OCI-LY3 (cell line): ENCODE results near the gene SCUBE2.

Experiments used
- H2AFZ ChIP-seq: fragments of 200-600, 300-600 bp; shearing (Covaris generic); 2 replicates; pipeline ENCODE4 v1.6.0; 2014; ENCODE audit warnings: antibody characterized with exemption, low read depth, low read length
- H3K27ac ChIP-seq: fragments of 200-600, 300-600 bp; sonication (generic); 2 replicates; pipeline ENCODE4 v1.5.1; 2014; ENCODE audit warnings: mild to moderate bottlenecking, low read length, moderate library complexity, mixed read lengths
- H3K27me3 ChIP-seq: fragments of 200-600, 300-600 bp; sonication (generic); 2 replicates; pipeline ENCODE4 v1.6.1; 2014; ENCODE audit warnings: low read depth, low read length, mixed read lengths
- H3K36me3 ChIP-seq: fragments of 200-600, 300-600 bp; sonication (generic); replicated peaks from 2 replicates; pipeline ENCODE3; 2014; ENCODE audit warnings: low read depth, low read length, mixed read lengths
- H3K4me1 ChIP-seq: fragments of 300-600, 200-600 bp; sonication (generic); 2 replicates; pipeline ENCODE4 v1.6.1; 2014; ENCODE audit warnings: low read length, mixed read lengths
- H3K4me2 ChIP-seq: fragments of 200-600, 300-600 bp; sonication (generic); 2 replicates; pipeline ENCODE4 v1.6.1; 2014; ENCODE audit warnings: low read length, mixed read lengths
- H3K4me3 ChIP-seq: fragments of 300-600, 200-600 bp; sonication (generic); 2 replicates; pipeline ENCODE4 v1.5.1; 2014; ENCODE audit warnings: antibody characterized with exemption, mild to moderate bottlenecking, low read length, moderate library complexity
- H3K79me2 ChIP-seq: fragments of 300-600, 200-600 bp; shearing (Covaris generic); 2 replicates; pipeline ENCODE4 v1.6.1; 2014; ENCODE audit warnings: mild to moderate bottlenecking, low read length, mixed read lengths
- H3K9ac ChIP-seq: fragments of 300-600, 200-600 bp; shearing (Covaris generic); 2 replicates; pipeline ENCODE4 v1.6.0; 2014; ENCODE audit warnings: mild to moderate bottlenecking, low read length, moderate library complexity
- H3K9me3 ChIP-seq: fragments of 200-600, 300-600 bp; shearing (Covaris generic); 2 replicates; pipeline ENCODE4 v1.6.1; 2014; ENCODE audit warnings: low read length, mixed read lengths; ENCODE audit not compliant: insufficient read depth
- H4K20me1 ChIP-seq: fragments of 200-600, 300-600 bp; sonication (generic); 2 replicates; pipeline ENCODE4 v1.6.1; 2016; ENCODE audit warnings: low read length, mixed read lengths; ENCODE audit not compliant: insufficient read depth
- CTCF ChIP-seq: fragments of 200-600, 300-600 bp; sonication (generic); IDR thresholded peaks from 2 replicates; pipeline ENCODE4 v1.5.1; 2014; ENCODE audit warnings: antibody characterized with exemption, low read length, low read depth
- EZH2phosphoT487 ChIP-seq: fragments of 200-600 bp; shearing (Covaris generic); IDR thresholded peaks from 2 replicates; pipeline ENCODE4 v1.6.1; 2018; ENCODE audit warnings: antibody characterized with exemption, mixed run types, low read depth

SCUBE2 gene

GRCh38 chr11:9072626-9073176 is 18.7 kb downstream of the SCUBE2 start:
- no peaks in the 10 kb centered on the region; the same call in 1 of the 2 replicates for H3K4me1 ChIP-seq
- H3K27me3 ChIP-seq, result peaks cover 26% of the 10 kb centered on the region
- H4K20me1 ChIP-seq, result no peaks in the 10 kb centered on the region
- no peaks in the 10 kb centered on the region for H3K9me3 ChIP-seq
- H3K4me3 ChIP-seq, result no peak overlapping the region
- TF ChIP-seq CTCF (no peak), EZH2phosphoT487 (no peak)
- no peak overlapping the region for H3K9ac ChIP-seq
- no peak overlapping the region for H3K4me2 ChIP-seq
- H2AFZ ChIP-seq, result no peak overlapping the region
- H3K36me3 ChIP-seq, result no peaks in the 10 kb centered on the region
- H3K79me2 ChIP-seq, result no peaks in the 10 kb centered on the region
- no peak overlapping the region for H3K27ac ChIP-seq

- H3K4me1 ChIP-seq, result no peaks in the 10 kb centered on the region; the same call in 1 of the 2 replicates
- H4K20me1 ChIP-seq, result no peaks in the 10 kb centered on the region
- no peak overlapping the region for H3K27ac ChIP-seq
- H3K9me3 ChIP-seq, result no peaks in the 10 kb centered on the region
- H3K79me2 ChIP-seq, result no peaks in the 10 kb centered on the region
- H3K4me3 ChIP-seq, result no peak overlapping the region
- no peak overlapping the region for H3K4me2 ChIP-seq
- peaks cover 26% of the 10 kb centered on the region for H3K27me3 ChIP-seq
- no peak for TF ChIP-seq EZH2phosphoT487
- TF ChIP-seq CTCF, result no peak
- H3K9ac ChIP-seq, result no peak overlapping the region
- no peak overlapping the region for H2AFZ ChIP-seq
- no peaks in the 10 kb centered on the region for H3K36me3 ChIP-seq
These were observed 19.7 kb downstream of the SCUBE2 start for GRCh38 chr11:9071692-9072091.

GRCh38 chr11:9070749-9071491 is 20.5 kb downstream of the SCUBE2 start:
- Histone ChIP-seq H3K4me1 (no peaks in the 10 kb centered on the region; the same call in 1 of the 2 replicates), H4K20me1 (no peaks in the 10 kb centered on the region), H2AFZ (no peak overlapping the region), H3K27me3 (peaks cover 23% of the 10 kb centered on the region), H3K4me3 (no peak overlapping the region), H3K36me3 (no peaks in the 10 kb centered on the region), H3K79me2 (no peaks in the 10 kb centered on the region), H3K9ac (no peak overlapping the region), H3K9me3 (no peaks in the 10 kb centered on the region), H3K27ac (no peak overlapping the region), H3K4me2 (no peak overlapping the region)
- TF ChIP-seq EZH2phosphoT487 (no peak), CTCF (no peak)

- Histone ChIP-seq H3K79me2 (no peaks in the 10 kb centered on the region), H3K4me3 (no peak overlapping the region), H2AFZ (no peak overlapping the region), H3K4me2 (no peak overlapping the region), H3K27ac (no peak overlapping the region), H3K9me3 (no peaks in the 10 kb centered on the region), H3K36me3 (no peaks in the 10 kb centered on the region), H3K27me3 (peaks cover 23% of the 10 kb centered on the region), H3K4me1 (no peaks in the 10 kb centered on the region; the same call in 1 of the 2 replicates), H3K9ac (no peak overlapping the region), H4K20me1 (no peaks in the 10 kb centered on the region)
- TF ChIP-seq EZH2phosphoT487 (no peak), CTCF (no peak)
These were observed 21.4 kb downstream of the SCUBE2 start for GRCh38 chr11:9069862-9070470.
